HepG2 (cell line): Measurements from ENCODE around the gene RPLP2. TPM values are rescaled to one million over a fixed set of nuclear protein-coding genes. Genes with fewer than 3 reads are reported as not detected.

Experiments
- ERF ChIP-seq: IDR thresholded peaks from 2 replicates; pipeline ENCODE4 v1.6.1; 2018; ENCODE audit warnings: missing biosample characterization, missing genetic modification reagents
- HDAC1 ChIP-seq: sonication (generic); formaldehyde crosslinking; IDR thresholded peaks from 2 replicates; pipeline ENCODE4 v1.5.1; 2020; ENCODE audit warnings: mild to moderate bottlenecking, missing genetic modification reagents
- HIVEP1 ChIP-seq: sonication (generic); formaldehyde crosslinking; IDR thresholded peaks from 2 replicates; pipeline ENCODE4 v1.4.0; 2020; ENCODE audit warnings: mild to moderate bottlenecking, missing genetic modification reagents
- KDM5B ChIP-seq: sonication (generic); formaldehyde crosslinking; IDR thresholded peaks from 2 replicates; pipeline ENCODE4 v1.4.0; 2020; ENCODE audit warnings: missing genetic modification reagents, mild to moderate bottlenecking, borderline replicate concordance
- MAF1 ChIP-seq: sonication (generic); formaldehyde crosslinking; IDR thresholded peaks from 2 replicates; pipeline ENCODE4 v1.5.0; 2020; ENCODE audit warnings: missing genetic modification reagents, borderline replicate concordance
- MED13 ChIP-seq: sonication (generic); formaldehyde crosslinking; IDR thresholded peaks from 2 replicates; pipeline ENCODE4 v1.5.0; 2020; ENCODE audit warnings: missing genetic modification reagents
- MLLT10 ChIP-seq: sonication (generic); formaldehyde crosslinking; IDR thresholded peaks from 2 replicates; pipeline ENCODE4 v1.4.0; 2020; ENCODE audit warnings: missing genetic modification reagents
- NR3C1 ChIP-seq: sonication (generic); formaldehyde crosslinking; IDR thresholded peaks from 2 replicates; pipeline ENCODE4 v1.4.0; 2020; ENCODE audit warnings: missing genetic modification reagents
- RERE ChIP-seq: IDR thresholded peaks from 2 replicates; pipeline ENCODE4 v1.6.1; 2016; ENCODE audit warnings: low read depth, missing genetic modification reagents, missing compliant biosample characterization
- SIN3A ChIP-seq: IDR thresholded peaks from 2 replicates; pipeline ENCODE4 v1.6.1; 2011; ENCODE audit warnings: low read depth, mild to moderate bottlenecking, control low read depth, low read length, borderline replicate concordance
- SIX1 ChIP-seq: sonication (generic); formaldehyde crosslinking; IDR thresholded peaks from 2 replicates; pipeline ENCODE4 v1.4.0; 2020; ENCODE audit warnings: missing genetic modification reagents, borderline replicate concordance
- SNRNP70 ChIP-seq: fragments of 200-400 bp; formaldehyde crosslinking; IDR thresholded peaks from 2 replicates; pipeline ENCODE4 v1.6.1; 2017; ENCODE audit warnings: mild to moderate bottlenecking, low read depth, low read length, moderate library complexity
- SOX6 ChIP-seq, 2 experiments: fragments of 450-650 bp in 1 of 2; sonication (generic) in 1 of 2; formaldehyde crosslinking in 1 of 2; IDR thresholded peaks; 2 replicates each; pipeline versions ENCODE4 v1.4.0 to v1.6.1; 2017 to 2020; ENCODE audit warnings: antibody characterized with exemption in 1 of 2, mild to moderate bottlenecking in 1 of 2, missing genetic modification reagents in 1 of 2
- TBL1XR1 ChIP-seq: fragments of 150-350 bp; IDR thresholded peaks from 2 replicates; pipeline ENCODE4 v1.6.1; 2014; ENCODE audit warnings: borderline replicate concordance, low read length; ENCODE audit not compliant: partially characterized antibody
- TCF12 ChIP-seq, 2 experiments: fragments of 450-650 bp in 1 of 2; sonication (generic) in 1 of 2; formaldehyde crosslinking in 1 of 2; IDR thresholded peaks; 2 replicates each; pipeline versions ENCODE4 v1.6.1 to v1.8.0; 2017 to 2022; ENCODE audit warnings: antibody characterized with exemption in 1 of 2, mild to moderate bottlenecking in 1 of 2, missing genetic modification reagents in 1 of 2, moderate library complexity in 1 of 2
- ZBTB3 ChIP-seq: sonication (generic); formaldehyde crosslinking; IDR thresholded peaks from 2 replicates; pipeline ENCODE4 v1.4.0; 2020; ENCODE audit warnings: low read depth, mild to moderate bottlenecking, moderate library complexity, missing genetic modification reagents, borderline replicate concordance
- ZNF121 ChIP-seq: sonication (generic); formaldehyde crosslinking; IDR thresholded peaks from 2 replicates; pipeline ENCODE4 v1.5.0; 2020; ENCODE audit warnings: mild to moderate bottlenecking, missing genetic modification reagents
- ZNF224 ChIP-seq: sonication (generic); formaldehyde crosslinking; IDR thresholded peaks from 2 replicates; pipeline ENCODE4 v1.5.0; 2020; ENCODE audit warnings: mild to moderate bottlenecking, missing genetic modification reagents
- ZNF367 ChIP-seq: sonication (generic); formaldehyde crosslinking; IDR thresholded peaks from 2 replicates; pipeline ENCODE4 v1.4.0; 2020; ENCODE audit warnings: missing genetic modification reagents, borderline replicate concordance
- ZNF446 ChIP-seq: sonication (generic); formaldehyde crosslinking; IDR thresholded peaks from 2 replicates; pipeline ENCODE4 v1.5.0; 2020; ENCODE audit warnings: mild to moderate bottlenecking, missing genetic modification reagents
- ZNF451 ChIP-seq: sonication (generic); formaldehyde crosslinking; IDR thresholded peaks from 2 replicates; pipeline ENCODE4 v1.5.0; 2020; ENCODE audit warnings: mild to moderate bottlenecking, missing genetic modification reagents
- ZNF512 ChIP-seq: sonication (generic); formaldehyde crosslinking; IDR thresholded peaks from 2 replicates; pipeline ENCODE4 v1.4.0; 2020; ENCODE audit warnings: mild to moderate bottlenecking, missing genetic modification reagents
- ZNF619 ChIP-seq: sonication (generic); formaldehyde crosslinking; IDR thresholded peaks from 2 replicates; pipeline ENCODE4 v1.4.0; 2020; ENCODE audit warnings: mild to moderate bottlenecking, missing genetic modification reagents
- ZNF746 ChIP-seq: sonication (generic); formaldehyde crosslinking; IDR thresholded peaks from 2 replicates; pipeline ENCODE4 v1.8.0; 2022; ENCODE audit warnings: mild to moderate bottlenecking, missing genetic modification reagents
- polyA plus RNA-seq, 8 experiments: library from polyadenylated mRNA; depleted of rRNA in 3 of 8; stranded (reverse) in 7 of 8; unstranded in 1 of 8; fragments of >200 nt; fragmentation: Illumina TruSeq in 4 of 8; extraction: Trizol in 4 of 8; gene quantifications; 2 replicates each; pipeline versions ENCODE4 v1.2.1 to v1.2.3, GENCODE V29; 2011 to 2016; ENCODE audit warnings: low read depth in 4 of 8, missing spikeins in 1 of 8, mixed read lengths in 1 of 8; ENCODE audit not compliant: insufficient read depth in 1 of 8
- total RNA-seq, 5 experiments: library from RNA; depleted of rRNA; stranded (reverse); fragments of >200 nt; fragmentation: Illumina TruSeq; extraction: Trizol; gene quantifications; 2 replicates each; pipeline ENCODE4 v1.2.3, GENCODE V29; 2016; ENCODE audit warnings: low read depth in 1 of 5

Gene RPLP2
- total and polyA plus RNA-seq, 2 of the 13 experiments (the other 11 are each of a cell fraction or from before 2014, with no cell fraction given): 978 to 2,106 TPM

- TF ChIP-seq SOX6 (IDR thresholded peaks at IDR 0.05) (no peak), SOX6 (CRISPR knock-in tag; IDR thresholded peaks at IDR 0.05) (no peak), ZNF512 (no peak), TBL1XR1 (no peak), RERE (CRISPR knock-in tag) (no peak), SIN3A (no peak), ERF (CRISPR knock-in tag) (no peak), NR3C1 (CRISPR knock-in tag) (no peak), MLLT10 (CRISPR knock-in tag) (no peak), ZNF367 (no peak), ZNF121 (CRISPR knock-in tag) (no peak), ZNF224 (CRISPR knock-in tag) (no peak), ZNF619 (CRISPR knock-in tag) (no peak), SNRNP70 (no peak), ZNF746 (CRISPR knock-in tag) (no peak; the same call in 1 of the 2 replicates), MED13 (CRISPR knock-in tag) (no peak), HDAC1 (CRISPR knock-in tag) (peak; percentile 44; the same call in 1 of the 2 replicates), KDM5B (CRISPR knock-in tag) (no peak), ZNF451 (peak; percentile 69; the same call in 1 of the 2 replicates), ZBTB3 (no peak), MAF1 (CRISPR knock-in tag) (no peak), TCF12 (IDR thresholded peaks at IDR 0.05) (no peak), TCF12 (CRISPR knock-in tag; IDR thresholded peaks at IDR 0.05) (no peak), ZNF446 (CRISPR knock-in tag) (no peak), HIVEP1 (no peak; the same call in 1 of the 2 replicates), SIX1 (CRISPR knock-in tag) (no peak)
These were observed 20.7 kb downstream of the RPLP2 start (continued) for GRCh38 chr11:830295-831117.
